22Rv1 (cell line): ENCODE results near the gene FAM210A.

Experiments
- H3K27ac ChIP-seq: fragments of 450-650 bp; 2 replicates; pipeline ENCODE4 v1.5.1; 2017
- ZFX ChIP-seq: fragments of 450-650 bp; IDR thresholded peaks from 2 replicates; pipeline ENCODE4 v1.6.1; 2017; ENCODE audit warnings: antibody characterized with exemption, borderline replicate concordance
- TF ChIP-seq, protein P1 (sequence below): fragments of 450-650 bp; IDR thresholded peaks from 2 replicates; pipeline ENCODE4 v1.5.1; 2017; ENCODE audit warnings: mild to moderate bottlenecking

FAM210A gene

DNA sequence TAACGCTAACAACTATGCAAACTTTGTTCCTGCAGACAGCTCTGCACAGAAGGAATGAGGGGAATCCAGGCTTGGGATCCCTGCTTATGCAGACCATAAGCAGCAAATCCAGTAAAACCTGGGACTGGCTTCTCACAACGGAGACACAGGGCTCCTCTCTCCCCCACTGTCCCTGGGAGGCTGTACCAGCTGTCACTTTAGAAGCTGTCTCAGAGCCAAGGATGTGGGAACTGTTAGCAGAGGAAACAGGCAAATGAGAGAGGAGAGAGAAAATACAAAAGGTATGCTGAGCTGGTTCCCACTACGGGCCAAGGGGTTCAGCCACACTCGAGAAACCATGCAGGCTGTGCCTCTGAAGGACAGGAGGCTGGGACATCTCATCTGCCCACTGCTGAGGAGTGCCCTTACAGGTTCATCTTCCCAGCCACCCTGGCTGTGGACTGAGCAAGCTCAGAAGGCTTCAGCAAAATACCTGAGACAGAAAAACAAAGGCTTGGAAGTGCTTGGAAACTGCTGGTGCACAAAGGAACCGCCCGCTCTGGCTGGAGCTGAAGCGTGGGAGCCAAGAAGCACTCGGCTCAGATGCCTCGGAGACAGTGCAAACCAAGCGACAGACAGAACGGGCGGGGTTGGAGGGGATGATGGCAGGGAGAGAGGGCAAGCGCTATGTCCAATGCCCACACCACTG lies 72.5 kb downstream of the FAM210A start:
- TF ChIP-seq ZFX, result no peak
- TF ChIP-seq, protein P1, sequence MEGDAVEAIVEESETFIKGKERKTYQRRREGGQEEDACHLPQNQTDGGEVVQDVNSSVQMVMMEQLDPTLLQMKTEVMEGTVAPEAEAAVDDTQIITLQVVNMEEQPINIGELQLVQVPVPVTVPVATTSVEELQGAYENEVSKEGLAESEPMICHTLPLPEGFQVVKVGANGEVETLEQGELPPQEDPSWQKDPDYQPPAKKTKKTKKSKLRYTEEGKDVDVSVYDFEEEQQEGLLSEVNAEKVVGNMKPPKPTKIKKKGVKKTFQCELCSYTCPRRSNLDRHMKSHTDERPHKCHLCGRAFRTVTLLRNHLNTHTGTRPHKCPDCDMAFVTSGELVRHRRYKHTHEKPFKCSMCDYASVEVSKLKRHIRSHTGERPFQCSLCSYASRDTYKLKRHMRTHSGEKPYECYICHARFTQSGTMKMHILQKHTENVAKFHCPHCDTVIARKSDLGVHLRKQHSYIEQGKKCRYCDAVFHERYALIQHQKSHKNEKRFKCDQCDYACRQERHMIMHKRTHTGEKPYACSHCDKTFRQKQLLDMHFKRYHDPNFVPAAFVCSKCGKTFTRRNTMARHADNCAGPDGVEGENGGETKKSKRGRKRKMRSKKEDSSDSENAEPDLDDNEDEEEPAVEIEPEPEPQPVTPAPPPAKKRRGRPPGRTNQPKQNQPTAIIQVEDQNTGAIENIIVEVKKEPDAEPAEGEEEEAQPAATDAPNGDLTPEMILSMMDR, result no peak
- no peak overlapping the region for H3K27ac ChIP-seq

DNA sequence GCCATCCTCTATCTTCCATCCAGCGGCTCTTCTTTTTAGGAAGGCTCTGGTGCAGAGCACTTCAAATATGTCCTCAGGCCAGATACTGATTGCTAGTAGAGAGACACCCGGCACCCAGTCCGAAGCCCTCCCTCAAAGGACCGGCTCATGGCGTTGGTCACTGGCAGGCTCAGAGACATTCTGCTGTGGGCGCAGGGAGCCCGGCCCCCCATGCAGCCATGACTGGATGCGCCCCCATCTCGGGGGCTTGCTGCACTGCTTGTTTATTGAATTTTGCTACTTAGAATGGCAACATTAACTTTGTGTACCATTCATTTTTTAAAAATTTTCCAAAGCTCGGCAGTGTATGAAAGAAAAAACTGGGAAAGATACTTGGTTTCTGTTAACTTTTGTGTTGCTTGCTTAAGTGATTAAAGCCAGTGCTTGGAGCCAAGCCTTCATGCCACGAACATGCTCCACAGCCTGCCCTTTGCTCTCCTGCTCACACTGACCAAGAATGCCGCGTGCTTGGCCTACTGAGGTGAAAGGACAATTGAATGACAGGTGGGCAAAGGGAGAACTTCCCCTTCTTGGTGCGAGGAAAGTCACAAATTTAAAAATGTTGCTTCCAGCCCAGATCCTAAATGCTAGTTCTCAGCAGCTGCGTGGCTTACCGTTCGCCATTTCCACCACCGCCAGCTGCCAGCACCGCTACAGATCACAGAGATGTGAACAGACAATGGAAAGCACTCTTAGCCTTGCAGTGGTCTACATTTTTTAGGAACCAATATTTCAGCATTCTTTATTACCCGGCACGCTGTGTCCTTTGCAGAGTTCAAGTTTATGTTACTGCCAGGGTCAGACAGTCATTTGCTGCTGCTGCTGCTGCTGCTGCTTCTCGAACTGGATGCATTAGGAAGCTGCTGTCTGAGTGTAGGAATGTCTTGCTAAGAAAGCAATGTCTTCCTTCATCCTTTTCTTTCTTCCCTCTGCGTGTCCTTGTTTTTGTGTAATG lies 76.7 kb downstream of the FAM210A start:
- H3K27ac ChIP-seq, result no peak overlapping the region
- TF ChIP-seq ZFX, result no peak
- TF ChIP-seq, protein P1, result no peak

DNA sequence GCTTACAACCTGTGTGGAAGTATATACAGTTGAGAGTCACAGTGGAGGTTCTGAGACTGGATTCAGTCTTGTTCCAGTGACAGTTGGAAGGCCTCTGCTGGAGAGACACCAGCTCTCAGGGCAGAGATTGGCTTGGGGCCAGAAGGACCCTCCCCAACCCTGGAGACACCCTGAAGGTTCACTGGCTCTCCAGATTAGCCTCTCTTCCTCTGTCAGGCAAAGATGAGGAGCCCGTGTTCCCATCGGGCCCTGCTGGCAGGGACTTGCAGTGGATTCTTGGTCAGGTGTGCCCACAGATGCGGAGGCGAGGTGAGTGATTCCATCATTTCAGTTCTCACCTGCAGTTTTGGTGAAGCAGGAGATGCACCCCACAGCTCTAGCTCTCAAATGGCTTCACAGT lies 78.6 kb downstream of the FAM210A start:
- H3K27ac ChIP-seq, result no peak overlapping the region

DNA sequence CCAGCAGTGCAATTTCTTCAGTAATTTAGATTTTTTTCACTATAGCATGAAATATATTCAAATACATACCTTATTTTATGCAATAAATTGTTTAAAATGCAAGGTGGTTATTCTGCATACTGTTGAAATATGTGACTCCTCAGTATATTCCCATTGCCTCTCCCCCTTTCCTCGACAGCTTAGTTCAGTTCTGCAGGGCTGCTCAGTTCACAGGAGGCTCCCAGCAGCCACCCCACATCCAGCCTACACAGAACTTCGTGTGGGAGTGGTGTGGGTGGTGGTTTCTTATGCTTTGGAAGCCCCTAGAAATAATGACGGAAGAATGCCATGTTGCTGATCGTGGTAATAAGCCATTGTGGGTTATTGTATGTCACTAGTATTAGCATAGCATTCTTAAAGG lies 79.7 kb downstream of the FAM210A start:
- TF ChIP-seq, protein P1, result no peak
- no peak for TF ChIP-seq ZFX
- no peak overlapping the region for H3K27ac ChIP-seq

More for the DNA sequence above, 78.6 kb downstream of the FAM210A start:
- TF ChIP-seq, protein P1, result no peak
- TF ChIP-seq ZFX, result no peak

DNA sequence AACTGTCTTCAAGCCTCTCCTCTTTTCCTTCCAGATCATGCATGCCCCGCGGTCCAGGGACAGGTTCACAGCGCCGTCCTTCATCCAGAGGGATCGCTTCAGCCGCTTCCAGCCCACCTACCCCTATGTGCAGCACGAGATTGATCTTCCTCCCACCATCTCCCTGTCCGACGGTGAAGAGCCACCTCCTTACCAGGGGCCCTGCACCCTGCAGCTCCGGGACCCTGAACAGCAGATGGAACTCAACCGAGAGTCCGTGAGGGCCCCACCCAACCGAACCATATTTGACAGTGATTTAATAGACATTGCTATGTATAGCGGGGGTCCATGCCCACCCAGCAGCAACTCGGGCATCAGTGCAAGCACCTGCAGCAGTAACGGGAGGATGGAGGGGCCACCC lies 81.3 kb downstream of the FAM210A start:
- TF ChIP-seq, protein P1, result no peak
- TF ChIP-seq ZFX, result no peak
- no peak overlapping the region for H3K27ac ChIP-seq

DNA sequence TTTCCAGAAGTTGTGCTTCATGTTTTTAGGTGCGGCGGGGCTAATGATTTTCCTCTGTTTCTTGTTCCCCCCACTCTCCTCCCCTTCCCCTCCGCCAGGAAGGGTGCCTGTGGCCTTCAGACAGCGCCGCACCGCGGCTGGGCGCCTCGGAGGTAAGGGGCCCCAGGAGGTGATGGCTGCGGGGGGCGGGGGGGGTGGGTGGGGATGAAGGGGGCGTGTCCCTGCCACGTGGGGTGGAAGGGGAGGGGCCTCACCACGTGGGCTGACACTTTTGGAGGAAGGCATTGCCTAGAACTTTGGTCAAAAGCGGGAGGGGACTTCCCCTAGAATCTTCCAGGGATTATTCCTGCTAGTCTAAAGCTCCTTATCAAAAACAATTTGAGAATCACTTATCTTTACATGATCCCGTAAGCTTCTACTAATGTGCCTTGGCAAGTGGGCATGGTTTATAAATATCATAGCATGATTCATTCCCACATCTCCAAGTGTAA lies 83.1 kb downstream of the FAM210A start:
- H3K27ac ChIP-seq, result no peak overlapping the region
- TF ChIP-seq, protein P1, result no peak
- TF ChIP-seq ZFX, result no peak

DNA sequence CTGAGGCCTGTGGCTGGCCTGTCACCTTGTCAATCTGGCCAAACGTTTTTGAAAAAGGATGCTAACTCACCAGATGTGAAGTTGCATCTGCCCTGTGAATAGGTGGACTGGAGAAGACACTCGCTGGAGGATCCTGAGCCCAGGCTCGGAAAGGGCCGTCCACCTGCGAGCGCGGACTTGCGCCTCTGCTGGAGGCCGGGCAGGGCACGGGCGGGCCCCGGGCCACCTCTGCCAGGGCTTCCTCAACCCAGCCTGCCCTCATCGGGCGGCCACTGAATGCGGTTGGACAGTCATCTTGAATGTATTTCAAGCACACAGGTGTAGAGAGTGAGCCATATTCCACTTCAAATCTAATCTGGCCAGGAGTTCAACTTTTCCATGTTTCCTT lies 83.9 kb downstream of the FAM210A start:
- H3K27ac ChIP-seq, result no peak overlapping the region
- TF ChIP-seq ZFX, result no peak
- TF ChIP-seq, protein P1, result no peak
